HepG2 (cell line): ENCODE results near the gene MYH9. TPM values are rescaled to one million over a fixed set of nuclear protein-coding genes. Genes with fewer than 3 reads are reported as not detected.

Source experiments
- ARNTL ChIP-seq: sonication (generic); formaldehyde crosslinking; IDR thresholded peaks from 2 replicates; pipeline ENCODE4 v1.4.0; 2020; ENCODE audit warnings: mild to moderate bottlenecking, missing genetic modification reagents
- GATAD2A ChIP-seq: IDR thresholded peaks from 2 replicates; pipeline ENCODE4 v1.6.1; 2016
- HDAC1 ChIP-seq: sonication (generic); formaldehyde crosslinking; IDR thresholded peaks from 2 replicates; pipeline ENCODE4 v1.5.1; 2020; ENCODE audit warnings: mild to moderate bottlenecking, missing genetic modification reagents
- HDAC6 ChIP-seq: fragments of 200-600 bp; sonication (generic); IDR thresholded peaks from 2 replicates; pipeline ENCODE4 v1.7.0; 2017; ENCODE audit warnings: mild to moderate bottlenecking, antibody characterized with exemption, low read length, low read depth
- HNF4A ChIP-seq: sonication (generic); formaldehyde crosslinking; IDR thresholded peaks from 2 replicates; pipeline ENCODE4 v1.4.0; 2020; ENCODE audit warnings: missing genetic modification reagents
- HOXA3 ChIP-seq: sonication (generic); formaldehyde crosslinking; IDR thresholded peaks from 2 replicates; pipeline ENCODE4 v1.5.0; 2020; ENCODE audit warnings: missing genetic modification reagents
- KDM1A ChIP-seq: IDR thresholded peaks from 2 replicates; pipeline ENCODE4 v1.6.1; 2016; ENCODE audit warnings: missing compliant biosample characterization
- PPARG ChIP-seq: conservative IDR thresholded peaks from 2 replicates; pipeline ENCODE4 v1.6.1; 2016; ENCODE audit warnings: missing biosample characterization, missing genetic modification reagents
- RARA ChIP-seq: IDR thresholded peaks from 2 replicates; pipeline ENCODE4 v1.6.1; 2016; ENCODE audit warnings: missing genetic modification reagents, missing compliant biosample characterization
- SAP130 ChIP-seq: IDR thresholded peaks from 2 replicates; pipeline ENCODE4 v1.6.1; 2016; ENCODE audit warnings: low read depth
- SIN3B ChIP-seq: fragments of 150-350 bp; IDR thresholded peaks from 2 replicates; pipeline ENCODE4 v1.6.1; 2014; ENCODE audit warnings: low read length
- TBX2 ChIP-seq: sonication (generic); formaldehyde crosslinking; IDR thresholded peaks from 2 replicates; pipeline ENCODE4 v1.5.0; 2020; ENCODE audit warnings: missing genetic modification reagents, mild to moderate bottlenecking, borderline replicate concordance
- ZNF235 ChIP-seq: sonication (generic); formaldehyde crosslinking; IDR thresholded peaks from 2 replicates; pipeline ENCODE4 v1.8.1; 2023; ENCODE audit warnings: mild to moderate bottlenecking, missing genetic modification reagents, borderline replicate concordance
- ZNF629 ChIP-seq: sonication (generic); formaldehyde crosslinking; conservative IDR thresholded peaks from 2 replicates; pipeline ENCODE4 v1.5.0; 2020; ENCODE audit warnings: missing genetic modification reagents
- ZNF644 ChIP-seq: IDR thresholded peaks from 2 replicates; pipeline ENCODE4 v1.6.1; 2016; ENCODE audit warnings: low read depth
- polyA plus RNA-seq, 8 experiments: library from polyadenylated mRNA; depleted of rRNA in 3 of 8; stranded (reverse) in 7 of 8; unstranded in 1 of 8; fragments of >200 nt; fragmentation: Illumina TruSeq in 4 of 8; extraction: Trizol in 4 of 8; gene quantifications; 2 replicates each; pipeline versions ENCODE4 v1.2.1 to v1.2.3, GENCODE V29; 2011 to 2016; ENCODE audit warnings: low read depth in 4 of 8, missing spikeins in 1 of 8, mixed read lengths in 1 of 8; ENCODE audit not compliant: insufficient read depth in 1 of 8
- total RNA-seq, 5 experiments: library from RNA; depleted of rRNA; stranded (reverse); fragments of >200 nt; fragmentation: Illumina TruSeq; extraction: Trizol; gene quantifications; 2 replicates each; pipeline ENCODE4 v1.2.3, GENCODE V29; 2016; ENCODE audit warnings: low read depth in 1 of 5
- TF ChIP-seq, protein P1 (sequence below): IDR thresholded peaks from 2 replicates; pipeline ENCODE4 v1.6.1; 2018; ENCODE audit warnings: missing genetic modification reagents
- TF ChIP-seq, protein P2 (sequence below): sonication (generic); formaldehyde crosslinking; conservative IDR thresholded peaks from 2 replicates; pipeline ENCODE4 v1.4.0; 2020; ENCODE audit warnings: mild to moderate bottlenecking, missing genetic modification reagents, moderate library complexity

MYH9 gene
- total and polyA plus RNA-seq, 2 of the 13 experiments (the other 11 are each of a cell fraction or from before 2014, with no cell fraction given) = 50.7 to 98.5 TPM

DNA sequence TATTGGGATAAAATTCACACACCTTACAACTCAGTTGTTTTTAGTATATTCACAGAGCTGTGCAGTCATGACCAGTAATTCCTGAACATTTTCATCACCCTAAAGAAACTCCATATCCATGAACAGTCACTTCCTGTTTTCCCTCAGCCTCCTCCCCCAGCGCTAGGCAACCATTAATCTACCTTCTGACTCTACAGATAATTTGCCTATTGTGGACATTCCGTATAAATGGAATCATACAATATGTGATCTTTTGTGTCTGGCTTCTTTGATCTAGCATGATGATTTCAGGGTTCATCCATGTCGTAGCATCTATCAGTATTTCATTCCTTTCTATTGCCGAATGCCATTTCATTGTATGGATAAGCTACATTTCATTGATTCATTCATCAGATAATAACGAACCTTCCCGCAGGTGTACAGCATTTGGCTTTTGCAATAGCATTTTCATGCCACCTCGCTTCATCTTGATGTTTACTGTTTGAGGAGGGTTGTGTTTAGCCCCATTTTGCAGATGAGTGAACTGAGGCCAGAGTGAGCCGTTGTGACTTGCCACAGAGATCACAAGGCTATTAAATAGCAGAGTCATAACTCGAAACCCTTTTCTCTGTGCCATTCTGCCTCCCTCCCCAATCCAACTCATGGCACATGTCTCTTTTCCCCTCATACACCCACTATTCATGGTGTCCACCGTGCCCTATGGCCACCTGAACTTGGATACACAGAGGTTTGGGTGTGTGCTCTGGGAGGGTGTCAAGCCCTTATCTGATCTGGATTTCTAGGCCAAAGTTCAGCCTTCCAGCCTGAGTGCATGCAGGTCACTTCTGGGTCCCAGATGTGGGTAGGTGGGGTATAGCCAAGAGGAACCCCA is 11.1 kb upstream of the MYH9 start (continued):
- TF ChIP-seq, protein P1, sequence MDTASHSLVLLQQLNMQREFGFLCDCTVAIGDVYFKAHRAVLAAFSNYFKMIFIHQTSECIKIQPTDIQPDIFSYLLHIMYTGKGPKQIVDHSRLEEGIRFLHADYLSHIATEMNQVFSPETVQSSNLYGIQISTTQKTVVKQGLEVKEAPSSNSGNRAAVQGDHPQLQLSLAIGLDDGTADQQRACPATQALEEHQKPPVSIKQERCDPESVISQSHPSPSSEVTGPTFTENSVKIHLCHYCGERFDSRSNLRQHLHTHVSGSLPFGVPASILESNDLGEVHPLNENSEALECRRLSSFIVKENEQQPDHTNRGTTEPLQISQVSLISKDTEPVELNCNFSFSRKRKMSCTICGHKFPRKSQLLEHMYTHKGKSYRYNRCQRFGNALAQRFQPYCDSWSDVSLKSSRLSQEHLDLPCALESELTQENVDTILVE (CRISPR knock-in tag) = no peak
- TF ChIP-seq GATAD2A (CRISPR knock-in tag) (peak; percentile 39), SIN3B (no peak), SAP130 (CRISPR knock-in tag) (peak; percentile 12; the same call in 1 of the 2 replicates), ZNF644 (CRISPR knock-in tag) (peak; percentile 38; the same call in 1 of the 2 replicates), HOXA3 (CRISPR knock-in tag) (peak; percentile 28; the same call in 1 of the 2 replicates), HDAC6 (no peak), HNF4A (CRISPR knock-in tag) (peak; percentile 63), ZNF629 (CRISPR knock-in tag) (peak; percentile 97), KDM1A (CRISPR knock-in tag) (peak; percentile 90; the same call in 1 of the 2 replicates), PPARG (CRISPR knock-in tag) (peak; percentile 80), ARNTL (CRISPR knock-in tag) (no peak), RARA (peak; percentile 37; the same call in 1 of the 2 replicates), HDAC1 (CRISPR knock-in tag) (peak; percentile 42; the same call in 1 of the 2 replicates), ZNF235 (CRISPR knock-in tag) (no peak), TBX2 (CRISPR knock-in tag) (peak; percentile 26; the same call in 1 of the 2 replicates)
- TF ChIP-seq, protein P2, sequence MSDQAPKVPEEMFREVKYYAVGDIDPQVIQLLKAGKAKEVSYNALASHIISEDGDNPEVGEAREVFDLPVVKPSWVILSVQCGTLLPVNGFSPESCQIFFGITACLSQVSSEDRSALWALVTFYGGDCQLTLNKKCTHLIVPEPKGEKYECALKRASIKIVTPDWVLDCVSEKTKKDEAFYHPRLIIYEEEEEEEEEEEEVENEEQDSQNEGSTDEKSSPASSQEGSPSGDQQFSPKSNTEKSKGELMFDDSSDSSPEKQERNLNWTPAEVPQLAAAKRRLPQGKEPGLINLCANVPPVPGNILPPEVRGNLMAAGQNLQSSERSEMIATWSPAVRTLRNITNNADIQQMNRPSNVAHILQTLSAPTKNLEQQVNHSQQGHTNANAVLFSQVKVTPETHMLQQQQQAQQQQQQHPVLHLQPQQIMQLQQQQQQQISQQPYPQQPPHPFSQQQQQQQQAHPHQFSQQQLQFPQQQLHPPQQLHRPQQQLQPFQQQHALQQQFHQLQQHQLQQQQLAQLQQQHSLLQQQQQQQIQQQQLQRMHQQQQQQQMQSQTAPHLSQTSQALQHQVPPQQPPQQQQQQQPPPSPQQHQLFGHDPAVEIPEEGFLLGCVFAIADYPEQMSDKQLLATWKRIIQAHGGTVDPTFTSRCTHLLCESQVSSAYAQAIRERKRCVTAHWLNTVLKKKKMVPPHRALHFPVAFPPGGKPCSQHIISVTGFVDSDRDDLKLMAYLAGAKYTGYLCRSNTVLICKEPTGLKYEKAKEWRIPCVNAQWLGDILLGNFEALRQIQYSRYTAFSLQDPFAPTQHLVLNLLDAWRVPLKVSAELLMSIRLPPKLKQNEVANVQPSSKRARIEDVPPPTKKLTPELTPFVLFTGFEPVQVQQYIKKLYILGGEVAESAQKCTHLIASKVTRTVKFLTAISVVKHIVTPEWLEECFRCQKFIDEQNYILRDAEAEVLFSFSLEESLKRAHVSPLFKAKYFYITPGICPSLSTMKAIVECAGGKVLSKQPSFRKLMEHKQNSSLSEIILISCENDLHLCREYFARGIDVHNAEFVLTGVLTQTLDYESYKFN = peak; percentile 53; the same call in 1 of the 2 replicates
